Cortex of kidney (tissue), 1 donor: Measurements from ENCODE around the gene PTPN6.
"Not testable (repeated sequence)": the region's sequence is repeated elsewhere in the genome, so short reads cannot be mapped to it uniquely, and the experiment has no call there.

Experiments used
- DNase-seq: peaks from one replicate; lab custom pipeline; 2025; lab: John Stamatoyannopoulos, UW

Gene PTPN6

DNA sequence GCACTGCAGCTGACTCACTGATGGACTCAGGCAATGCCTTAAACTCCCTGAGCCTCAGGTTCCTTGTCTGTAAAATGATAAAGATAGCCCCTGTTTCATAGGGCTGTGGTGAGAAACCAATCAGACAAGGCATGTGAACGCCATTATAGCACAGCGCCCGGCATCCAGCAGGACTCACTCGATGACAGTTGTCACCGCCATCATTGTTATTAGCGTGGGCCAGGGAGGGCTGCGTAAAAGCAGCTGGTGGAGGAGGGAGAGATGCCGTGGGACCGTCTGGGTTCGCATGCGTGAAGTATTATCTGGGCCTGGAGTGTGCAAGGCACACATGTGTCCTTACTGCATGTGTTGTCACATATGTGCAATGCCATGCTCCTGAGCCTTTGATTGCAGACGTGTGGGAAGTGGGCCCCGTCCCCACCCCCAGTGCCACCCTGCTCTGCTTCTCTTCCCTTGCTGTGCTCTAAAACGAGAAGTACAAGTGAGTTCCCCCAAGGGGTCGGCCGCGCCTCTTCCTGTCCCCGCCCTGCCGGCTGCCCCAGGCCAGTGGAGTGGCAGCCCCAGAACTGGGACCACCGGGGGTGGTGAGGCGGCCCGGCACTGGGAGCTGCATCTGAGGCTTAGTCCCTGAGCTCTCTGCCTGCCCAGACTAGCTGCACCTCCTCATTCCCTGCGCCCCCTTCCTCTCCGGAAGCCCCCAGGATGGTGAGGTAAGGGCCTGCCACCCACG lies at the start of gene PTPN6:
TSS of gene PTPN6 (plus strand) at position 546 of the 730 bp plus-strand sequence. CDS start at position 703, 157 bp downstream.
- no peak for DNase-seq

- DNase-seq: no peak
Measured at GRCh38 chr12:6902448-6902847, 48.7 kb upstream of the PTPN6 start.

DNA sequence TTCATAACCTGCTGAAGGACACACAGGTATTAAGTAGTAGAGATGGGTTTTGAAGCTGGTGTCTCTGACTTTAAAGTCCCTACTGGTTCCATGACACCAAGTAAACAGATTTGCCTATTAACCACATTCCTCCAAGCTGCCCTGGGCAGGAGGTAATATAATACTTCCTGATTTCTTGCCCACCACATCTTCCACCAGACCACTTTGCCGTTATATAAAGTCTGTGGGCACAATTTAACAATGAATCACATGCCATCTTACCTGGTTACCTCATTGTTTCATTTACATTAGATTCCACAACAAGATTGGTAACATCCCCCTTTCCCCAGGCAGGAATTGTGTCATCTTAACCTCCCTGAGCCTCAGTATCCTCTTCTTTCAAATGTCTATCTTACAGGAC lies 47.4 kb upstream of the PTPN6 start:
- no peak for DNase-seq

GRCh38 chr12:6904280-6905276 lies 46.6 kb upstream of the PTPN6 start, which contains the start of gene LRRC23:
Gene LRRC23, plus strand, starts transcription at chr12:6904822. Its CDS starts 812 bp downstream, at chr12:6905634.
- DNase-seq: no peak

- no peak for DNase-seq
Measured at GRCh38 chr12:6905414-6906040, 45.6 kb upstream of the PTPN6 start.

DNA sequence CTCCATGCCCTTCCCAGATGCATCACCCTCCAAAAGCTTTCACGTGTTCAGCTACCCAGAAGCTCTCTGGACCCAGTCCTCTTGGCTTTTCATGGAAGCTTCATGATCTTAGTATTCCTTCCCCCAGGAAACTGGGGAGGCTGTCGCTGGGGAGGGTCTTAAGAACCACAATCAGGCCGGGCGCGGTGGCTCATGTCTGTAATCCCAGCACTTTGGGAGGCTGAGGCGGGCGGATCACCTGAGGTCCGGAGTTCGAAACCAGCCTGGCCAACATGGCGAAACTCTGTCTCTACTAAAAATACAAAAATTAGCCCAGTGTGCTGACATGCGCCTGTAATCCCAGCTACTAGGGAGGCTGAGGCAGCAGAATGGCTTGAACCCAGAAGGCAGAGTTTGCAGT lies 43.0 kb upstream of the PTPN6 start:
- DNase-seq: not testable (repeated sequence)

- DNase-seq: no peak
Measured at GRCh38 chr12:6909421-6910145, 41.6 kb upstream of the PTPN6 start.

DNA sequence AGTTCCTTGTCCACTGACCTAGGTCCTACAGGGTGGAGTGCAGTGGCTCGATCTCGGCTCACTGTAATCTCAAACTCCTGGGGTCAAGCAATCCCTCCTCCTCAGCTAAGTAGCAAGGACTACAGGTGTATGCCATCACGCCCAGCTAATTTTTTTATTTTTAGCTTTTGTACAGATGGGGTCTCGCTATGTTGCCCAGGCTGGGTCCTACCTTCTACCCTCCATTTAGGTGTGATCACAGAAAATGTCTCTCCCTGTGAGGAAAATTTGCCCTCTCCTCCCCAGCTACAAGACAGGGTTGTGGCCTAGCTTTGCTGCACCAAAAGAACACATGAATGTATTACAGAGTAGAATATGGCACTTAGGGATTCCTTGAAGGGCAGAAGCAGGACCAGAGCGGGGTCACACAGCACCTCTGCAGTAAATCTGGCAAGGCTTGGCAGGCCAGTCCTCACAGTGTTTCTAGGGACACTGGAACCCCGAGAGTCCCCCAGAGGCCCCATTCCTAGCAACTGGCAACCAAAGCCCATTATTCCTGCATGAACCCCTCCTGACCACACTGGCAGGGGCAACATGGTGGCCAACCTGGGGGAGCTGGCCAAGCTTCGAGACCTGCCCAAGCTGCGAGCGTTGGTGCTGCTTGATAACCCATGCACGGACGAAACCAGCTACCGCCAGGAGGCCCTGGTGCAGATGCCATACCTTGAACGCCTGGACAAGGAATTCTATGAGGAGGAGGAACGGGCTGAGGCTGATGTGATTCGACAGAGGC lies 38.8 kb upstream of the PTPN6 start:
- no peak for DNase-seq

- DNase-seq: no peak
Measured at GRCh38 chr12:6914246-6914946, 36.8 kb upstream of the PTPN6 start, which contains the start of gene ENO2. Gene ENO2, plus strand, starts transcription at chr12:6914580. Its CDS starts 1,253 bp downstream, at chr12:6915833.

DNA sequence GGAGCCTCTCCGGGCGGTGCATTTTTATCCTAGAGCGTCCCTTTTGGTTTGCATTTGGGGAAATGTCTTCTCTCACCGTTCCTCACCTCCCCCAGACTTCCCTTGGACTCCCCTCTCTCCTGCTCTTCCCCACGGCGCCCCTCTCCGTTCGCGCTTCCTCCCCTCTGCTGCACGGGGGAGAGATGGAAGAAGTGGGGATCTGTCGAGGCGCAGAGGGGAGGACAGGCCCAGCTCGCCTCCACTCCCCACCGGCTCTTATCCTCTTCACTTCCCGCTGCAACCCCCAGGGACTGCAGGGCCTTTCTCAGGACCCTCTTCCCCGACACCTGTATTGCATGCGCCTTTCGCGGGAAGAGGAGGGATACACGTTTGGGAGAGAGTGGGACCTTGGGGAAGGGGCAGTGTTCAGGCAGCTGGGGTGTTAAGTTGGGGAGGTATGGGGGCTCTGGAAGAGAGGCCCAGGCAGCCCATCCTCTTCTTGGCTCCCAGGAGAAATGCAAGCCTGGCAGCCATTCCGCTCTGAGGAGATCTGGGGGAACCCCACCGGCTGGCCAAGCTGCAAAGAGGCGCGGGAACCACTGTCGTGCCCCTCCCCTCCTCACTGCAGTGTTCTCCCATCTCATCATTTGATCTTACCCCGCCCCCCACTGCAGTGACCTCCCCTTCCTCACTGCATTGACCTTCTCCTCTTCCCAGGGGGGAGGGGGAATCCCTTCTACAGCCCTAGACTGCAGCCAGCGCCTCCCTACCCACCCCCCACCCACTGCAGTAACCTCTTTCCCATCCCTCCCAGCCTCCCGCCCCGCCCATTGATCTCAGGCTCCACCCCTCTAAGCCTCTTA lies 36.0 kb upstream of the PTPN6 start:
- no peak for DNase-seq

DNA sequence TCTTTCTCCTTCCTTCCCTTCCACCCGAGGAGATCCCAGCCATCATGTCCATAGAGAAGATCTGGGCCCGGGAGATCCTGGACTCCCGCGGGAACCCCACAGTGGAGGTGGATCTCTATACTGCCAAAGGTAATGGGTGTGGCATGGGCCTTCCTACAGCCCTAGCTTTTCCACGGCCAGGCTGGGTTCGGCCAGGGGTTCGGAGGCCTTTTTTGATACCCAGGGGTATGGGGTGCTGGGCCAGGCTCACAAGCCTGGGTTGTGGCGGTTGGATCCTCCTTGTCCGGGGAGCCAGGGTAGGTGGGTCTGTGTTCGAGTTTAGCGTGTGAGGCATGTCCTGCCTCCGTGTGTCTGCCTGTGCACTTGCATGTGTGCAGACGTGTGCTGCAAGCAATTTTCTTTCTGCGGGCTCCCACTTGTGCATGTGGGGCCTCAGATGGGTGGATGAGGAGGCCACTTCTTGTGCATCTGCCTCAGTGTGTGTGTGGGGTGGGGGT lies 35.3 kb upstream of the PTPN6 start:
- no peak for DNase-seq

- no peak for DNase-seq
Measured at GRCh38 chr12:6916426-6917200, 34.5 kb upstream of the PTPN6 start.

DNA sequence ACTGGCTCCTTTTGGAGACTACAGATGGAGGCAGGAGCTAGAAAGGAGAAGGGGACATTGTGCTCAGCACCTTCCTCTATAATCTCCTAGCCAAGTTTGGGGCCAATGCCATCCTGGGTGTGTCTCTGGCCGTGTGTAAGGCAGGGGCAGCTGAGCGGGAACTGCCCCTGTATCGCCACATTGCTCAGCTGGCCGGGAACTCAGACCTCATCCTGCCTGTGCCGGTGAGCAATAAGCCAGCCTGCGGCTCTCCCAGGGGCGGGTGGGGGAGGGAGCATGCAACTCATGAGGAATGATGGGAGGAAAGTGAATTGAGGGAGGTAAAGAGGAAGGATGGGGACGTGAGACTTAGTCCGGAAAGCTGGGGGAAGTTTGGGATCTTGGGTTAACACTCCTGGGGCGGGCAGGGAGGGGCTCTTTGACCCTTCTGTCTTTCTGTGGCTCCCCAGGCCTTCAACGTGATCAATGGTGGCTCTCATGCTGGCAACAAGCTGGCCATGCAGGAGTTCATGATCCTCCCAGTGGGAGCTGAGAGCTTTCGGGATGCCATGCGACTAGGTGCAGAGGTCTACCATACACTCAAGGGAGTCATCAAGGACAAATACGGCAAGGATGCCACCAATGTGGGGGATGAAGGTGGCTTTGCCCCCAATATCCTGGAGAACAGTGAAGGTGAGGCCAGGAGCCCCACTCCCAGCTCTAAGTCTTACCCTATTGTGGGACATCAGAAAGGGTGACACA lies 33.5 kb upstream of the PTPN6 start:
- no peak for DNase-seq

DNA sequence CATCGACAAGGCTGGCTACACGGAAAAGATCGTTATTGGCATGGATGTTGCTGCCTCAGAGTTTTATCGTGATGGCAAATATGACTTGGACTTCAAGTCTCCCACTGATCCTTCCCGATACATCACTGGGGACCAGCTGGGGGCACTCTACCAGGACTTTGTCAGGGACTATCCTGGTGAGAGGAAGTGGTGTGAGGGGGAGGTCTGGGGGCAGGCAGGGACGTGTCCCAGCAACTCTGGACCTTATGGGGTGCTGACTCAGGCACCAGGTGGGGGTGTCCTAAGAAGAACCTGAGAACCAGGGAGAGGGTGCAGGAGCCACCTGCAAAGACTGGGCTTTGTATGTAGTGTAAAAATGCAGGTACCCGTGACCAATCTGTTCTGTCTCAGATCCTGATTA lies 31.6 kb upstream of the PTPN6 start:
- DNase-seq: no peak

DNA sequence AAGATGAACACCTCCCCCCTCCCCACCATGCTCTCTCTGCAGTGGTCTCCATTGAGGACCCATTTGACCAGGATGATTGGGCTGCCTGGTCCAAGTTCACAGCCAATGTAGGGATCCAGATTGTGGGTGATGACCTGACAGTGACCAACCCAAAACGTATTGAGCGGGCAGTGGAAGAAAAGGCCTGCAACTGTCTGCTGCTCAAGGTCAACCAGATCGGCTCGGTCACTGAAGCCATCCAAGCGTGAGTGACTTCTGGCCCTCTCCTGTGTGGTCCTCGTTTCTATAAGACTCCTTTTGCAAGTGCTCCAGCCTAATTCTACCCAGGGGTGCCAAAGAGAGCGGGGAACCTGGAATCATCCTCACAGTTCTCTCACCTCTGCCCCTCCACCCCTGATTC lies 29.6 kb upstream of the PTPN6 start:
- DNase-seq: no peak

DNA sequence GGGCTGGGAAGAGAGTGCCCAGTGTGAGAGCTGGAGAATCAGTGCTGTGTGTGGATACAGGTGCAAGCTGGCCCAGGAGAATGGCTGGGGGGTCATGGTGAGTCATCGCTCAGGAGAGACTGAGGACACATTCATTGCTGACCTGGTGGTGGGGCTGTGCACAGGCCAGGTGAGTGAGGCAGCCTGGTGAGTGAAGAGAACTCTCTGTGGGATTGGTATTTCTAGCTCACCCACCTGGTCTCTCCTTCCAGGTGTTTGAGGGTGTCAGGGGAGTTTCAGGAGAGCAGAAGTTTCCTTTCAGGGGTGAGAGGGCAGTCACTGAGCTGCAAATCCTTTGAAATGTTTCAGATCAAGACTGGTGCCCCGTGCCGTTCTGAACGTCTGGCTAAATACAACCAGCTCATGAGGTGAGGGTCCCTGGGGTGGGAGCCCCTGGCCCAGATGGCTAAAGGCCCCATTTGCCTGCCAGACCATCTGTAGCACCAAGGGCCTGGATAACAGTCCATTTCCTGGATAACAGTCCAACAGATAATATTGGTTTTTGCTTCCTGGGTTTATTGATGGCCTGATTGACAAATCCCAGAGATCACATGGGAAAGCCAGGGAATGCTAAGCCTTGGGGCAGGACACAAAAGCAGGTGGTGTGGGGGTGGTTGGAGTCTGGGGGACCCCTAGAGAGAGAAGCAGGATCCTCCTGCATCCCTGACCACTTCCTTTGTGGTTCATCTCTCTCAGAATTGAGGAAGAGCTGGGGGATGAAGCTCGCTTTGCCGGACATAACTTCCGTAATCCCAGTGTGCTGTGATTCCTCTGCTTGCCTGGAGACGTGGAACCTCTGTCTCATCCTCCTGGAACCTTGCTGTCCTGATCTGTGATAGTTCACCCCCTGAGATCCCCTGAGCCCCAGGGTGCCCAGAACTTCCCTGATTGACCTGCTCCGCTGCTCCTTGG lies 28.9 kb upstream of the PTPN6 start:
- DNase-seq: no peak
